ENCODE results near the gene PLCH2.

Gene PLCH2

GRCh38 chr1:2479186-2479585, 3.1 kb downstream of the PLCH2 start:
- DNase-seq = no peak

GRCh38 chr1:2479618-2480017, 3.5 kb downstream of the PLCH2 start:
- no peak for DNase-seq

GRCh38 chr1:2480236-2480985, 4.3 kb downstream of the PLCH2 start:
- DNase-seq = no peak

- no peak for DNase-seq
Observed at GRCh38 chr1:2480986-2481364, 4.9 kb downstream of the PLCH2 start.

GRCh38 chr1:2481885-2482284, 5.8 kb downstream of the PLCH2 start:
- DNase-seq = no peak

GRCh38 chr1:2482588-2482987, 6.5 kb downstream of the PLCH2 start:
- no peak for DNase-seq

GRCh38 chr1:2483026-2483425, 6.9 kb downstream of the PLCH2 start:
- DNase-seq = no peak

GRCh38 chr1:2483970-2484369, 7.9 kb downstream of the PLCH2 start:
- no peak for DNase-seq

- DNase-seq = no peak
Observed at GRCh38 chr1:2486041-2486440, 10.0 kb downstream of the PLCH2 start.

GRCh38 chr1:2486558-2486957, 10.5 kb downstream of the PLCH2 start:
- DNase-seq = no peak

GRCh38 chr1:2488688-2489087, 12.6 kb downstream of the PLCH2 start:
- no peak for DNase-seq

- DNase-seq = no peak
Observed at GRCh38 chr1:2489615-2490014, 13.5 kb downstream of the PLCH2 start.

GRCh38 chr1:2492091-2492490, 16.0 kb downstream of the PLCH2 start:
- DNase-seq = no peak

- no peak for DNase-seq
Observed at GRCh38 chr1:2493218-2493617, 17.1 kb downstream of the PLCH2 start.

- DNase-seq = no peak
Observed at GRCh38 chr1:2493691-2494322, 17.7 kb downstream of the PLCH2 start.

GRCh38 chr1:2494323-2494693, 18.2 kb downstream of the PLCH2 start:
- DNase-seq = no peak

GRCh38 chr1:2495026-2495425, 18.9 kb downstream of the PLCH2 start:
- DNase-seq = no peak

GRCh38 chr1:2495546-2495945, 19.5 kb downstream of the PLCH2 start:
- no peak for DNase-seq

GRCh38 chr1:2496087-2496622, 20.1 kb downstream of the PLCH2 start:
- no peak for DNase-seq

GRCh38 chr1:2496746-2497145, 20.7 kb downstream of the PLCH2 start:
- no peak for DNase-seq

- DNase-seq = no peak
Observed at GRCh38 chr1:2497891-2498290, 21.8 kb downstream of the PLCH2 start.

- no peak for DNase-seq
Observed at GRCh38 chr1:2498648-2499047, 22.6 kb downstream of the PLCH2 start.

- no peak for DNase-seq
Observed at GRCh38 chr1:2499260-2499659, 23.2 kb downstream of the PLCH2 start.

- no peak for DNase-seq
Observed at GRCh38 chr1:2499986-2500596, 24.0 kb downstream of the PLCH2 start.

Data from MV-4-11 (cell line).